ENCODE results near the gene TNFSF11.

DNA sequence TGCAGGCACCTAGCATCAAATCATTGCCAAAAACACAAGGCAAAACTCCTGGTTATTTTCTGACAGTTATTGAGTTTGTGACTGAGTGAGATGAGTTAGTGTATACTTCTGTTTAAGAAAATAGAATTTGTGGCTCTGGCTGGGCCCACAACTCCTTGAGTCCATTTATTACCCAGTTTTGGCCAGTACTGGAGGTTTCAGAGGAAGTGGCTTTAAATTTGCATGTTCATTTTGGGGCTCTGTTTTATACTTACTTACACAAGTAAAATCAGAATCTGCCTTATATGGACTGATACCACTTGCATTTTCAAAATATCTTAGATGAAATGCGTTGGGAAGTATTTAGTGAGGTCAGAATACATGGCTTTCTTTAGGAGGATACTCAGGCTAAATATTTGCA is 29.0 kb downstream of the TNFSF11 start:
- no peak for TF ChIP-seq POLR2A (IDR thresholded peaks at IDR 0.05)
- TF ChIP-seq, protein P1, sequence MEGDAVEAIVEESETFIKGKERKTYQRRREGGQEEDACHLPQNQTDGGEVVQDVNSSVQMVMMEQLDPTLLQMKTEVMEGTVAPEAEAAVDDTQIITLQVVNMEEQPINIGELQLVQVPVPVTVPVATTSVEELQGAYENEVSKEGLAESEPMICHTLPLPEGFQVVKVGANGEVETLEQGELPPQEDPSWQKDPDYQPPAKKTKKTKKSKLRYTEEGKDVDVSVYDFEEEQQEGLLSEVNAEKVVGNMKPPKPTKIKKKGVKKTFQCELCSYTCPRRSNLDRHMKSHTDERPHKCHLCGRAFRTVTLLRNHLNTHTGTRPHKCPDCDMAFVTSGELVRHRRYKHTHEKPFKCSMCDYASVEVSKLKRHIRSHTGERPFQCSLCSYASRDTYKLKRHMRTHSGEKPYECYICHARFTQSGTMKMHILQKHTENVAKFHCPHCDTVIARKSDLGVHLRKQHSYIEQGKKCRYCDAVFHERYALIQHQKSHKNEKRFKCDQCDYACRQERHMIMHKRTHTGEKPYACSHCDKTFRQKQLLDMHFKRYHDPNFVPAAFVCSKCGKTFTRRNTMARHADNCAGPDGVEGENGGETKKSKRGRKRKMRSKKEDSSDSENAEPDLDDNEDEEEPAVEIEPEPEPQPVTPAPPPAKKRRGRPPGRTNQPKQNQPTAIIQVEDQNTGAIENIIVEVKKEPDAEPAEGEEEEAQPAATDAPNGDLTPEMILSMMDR (IDR thresholded peaks at IDR 0.05): no peak

Measured in uterus (tissue), 2 donors.